Central memory CD8-positive, alpha-beta T cell (primary cell): Measurements from ENCODE around the gene MYO16.

Experiments used
- ATAC-seq: fragments of 150-1000 bp; cut with Tn5 transposase; replicated peaks from 2 replicates; pipeline ENCODE4 v1.10.0; 2022; ENCODE audit warnings: mild to moderate bottlenecking, moderate FRiP score, moderate number of reproducible peaks; ENCODE audit not compliant: poor library complexity, severe bottlenecking; ENCODE audit errors: extremely low read depth
- DNase-seq, 2 donors: peaks; one replicate each; pipeline ENCODE4 v3.0.0; 2021; ENCODE audit warnings: low spot score in 2 of 2
- H3K27ac Mint-ChIP-seq: one replicate; pipeline ENCODE4 v1.8.0; 2022; ENCODE audit warnings: low read depth, mild to moderate bottlenecking, moderate library complexity, mixed read lengths
- H3K27me3 Mint-ChIP-seq: one replicate; pipeline ENCODE4 v1.8.0; 2022; ENCODE audit warnings: mixed read lengths
- H3K36me3 Mint-ChIP-seq: one replicate; pipeline ENCODE4 v1.8.0; 2022; ENCODE audit warnings: mild to moderate bottlenecking, moderate library complexity, mixed read lengths; ENCODE audit not compliant: insufficient read depth
- H3K4me1 Mint-ChIP-seq: one replicate; pipeline ENCODE4 v1.8.0; 2022; ENCODE audit warnings: mixed read lengths
- H3K4me3 Mint-ChIP-seq: one replicate; pipeline ENCODE4 v1.8.0; 2022; ENCODE audit warnings: mild to moderate bottlenecking, moderate library complexity, mixed read lengths
- H3K9me3 Mint-ChIP-seq: one replicate; pipeline ENCODE4 v1.8.0; 2022; ENCODE audit warnings: mixed read lengths

MYO16 gene

GRCh38 chr13:108624979-108625378 lies 4.4 kb upstream of the MYO16 start:
- no peaks in the 10 kb centered on the region for H3K4me1 Mint-ChIP-seq
- DNase-seq, result no peak
- H3K9me3 Mint-ChIP-seq, result peaks cover 13% of the 10 kb centered on the region
- no peak overlapping the region for H3K4me3 Mint-ChIP-seq
- H3K36me3 Mint-ChIP-seq, result no peaks in the 10 kb centered on the region
- H3K27ac Mint-ChIP-seq, result no peak overlapping the region
- ATAC-seq, result no peak
- H3K27me3 Mint-ChIP-seq, result no peaks in the 10 kb centered on the region

DNA sequence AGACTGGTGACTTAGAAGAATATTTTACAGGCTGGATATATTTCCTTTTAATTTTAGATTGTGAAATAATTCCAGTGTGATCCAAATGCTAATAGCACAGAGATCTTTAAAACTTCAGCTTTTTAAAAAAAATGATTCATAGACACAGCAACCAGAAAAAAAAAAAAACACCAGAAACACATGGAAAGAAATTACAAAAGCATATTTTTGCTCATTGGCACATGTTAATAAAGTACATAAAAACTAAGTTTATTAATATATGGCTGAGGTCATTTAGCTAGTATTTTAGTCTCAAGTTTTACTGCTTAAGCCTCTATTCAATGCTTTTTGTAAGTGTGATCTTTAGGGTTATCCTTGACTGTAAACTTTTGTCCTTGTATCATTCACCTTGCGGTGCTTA lies 577 bp downstream of the MYO16 start:
- Mint-ChIP-seq H3K27ac (no peak overlapping the region), H3K4me3 (no peak overlapping the region), H3K36me3 (no peaks in the 10 kb centered on the region), H3K9me3 (peaks cover 26% of the 10 kb centered on the region), H3K4me1 (peaks cover 4% of the 10 kb centered on the region), H3K27me3 (no peaks in the 10 kb centered on the region)
- DNase-seq (no peak), ATAC-seq (no peak)

DNA sequence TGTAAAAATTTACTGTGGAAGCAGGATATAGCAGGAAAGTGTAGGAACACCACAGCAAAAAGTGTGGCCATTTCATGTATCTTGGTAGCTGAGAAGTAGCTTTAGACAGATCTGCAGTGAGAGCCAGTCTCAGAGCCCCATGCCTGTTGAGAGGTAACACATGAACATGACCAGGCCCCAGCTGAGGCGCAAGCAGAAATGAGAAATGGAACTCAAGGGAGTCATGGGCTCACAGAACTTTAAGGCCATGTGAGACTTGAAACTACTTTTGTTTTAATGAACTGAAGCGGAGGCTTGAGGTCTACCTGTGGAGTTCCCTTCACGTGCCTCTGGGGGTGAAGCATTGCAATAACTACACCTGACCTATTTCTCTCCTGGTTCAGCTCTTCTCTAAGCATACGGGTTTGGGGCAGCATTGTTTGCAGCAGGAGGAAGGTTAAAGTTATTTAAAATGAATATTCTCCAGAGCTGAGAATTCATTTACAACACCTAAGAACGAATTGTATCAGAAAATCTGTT lies 3.3 kb downstream of the MYO16 start:
- H3K27me3 Mint-ChIP-seq, result no peaks in the 10 kb centered on the region
- H3K9me3 Mint-ChIP-seq, result peaks cover 26% of the 10 kb centered on the region
- H3K4me3 Mint-ChIP-seq, result no peak overlapping the region
- H3K4me1 Mint-ChIP-seq, result peaks cover 4% of the 10 kb centered on the region
- no peak overlapping the region for H3K27ac Mint-ChIP-seq
- no peaks in the 10 kb centered on the region for H3K36me3 Mint-ChIP-seq
- DNase-seq, result no peak
- ATAC-seq, result no peak

DNA sequence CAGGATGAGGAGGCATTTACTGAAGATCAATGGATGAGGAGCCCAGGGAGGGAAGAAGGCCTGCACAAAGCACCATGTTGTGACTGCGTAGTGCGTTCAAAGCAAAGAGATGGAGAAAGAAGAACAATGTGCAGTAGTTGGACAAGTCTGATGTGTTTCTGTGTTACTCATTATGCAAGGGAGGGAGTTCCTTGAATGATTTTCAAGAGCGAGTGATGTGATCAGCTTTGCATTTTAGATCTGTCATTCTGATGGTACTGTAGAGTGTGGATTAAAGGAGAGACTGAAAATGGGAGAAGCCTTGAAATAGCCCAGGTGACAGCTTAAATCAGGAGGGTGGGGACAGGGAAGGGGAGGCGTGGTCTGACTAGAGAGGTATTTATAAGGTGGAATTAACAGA lies 9.5 kb downstream of the MYO16 start:
- H3K27ac Mint-ChIP-seq, result no peak overlapping the region
- peaks cover 4% of the 10 kb centered on the region for H3K4me1 Mint-ChIP-seq

DNA sequence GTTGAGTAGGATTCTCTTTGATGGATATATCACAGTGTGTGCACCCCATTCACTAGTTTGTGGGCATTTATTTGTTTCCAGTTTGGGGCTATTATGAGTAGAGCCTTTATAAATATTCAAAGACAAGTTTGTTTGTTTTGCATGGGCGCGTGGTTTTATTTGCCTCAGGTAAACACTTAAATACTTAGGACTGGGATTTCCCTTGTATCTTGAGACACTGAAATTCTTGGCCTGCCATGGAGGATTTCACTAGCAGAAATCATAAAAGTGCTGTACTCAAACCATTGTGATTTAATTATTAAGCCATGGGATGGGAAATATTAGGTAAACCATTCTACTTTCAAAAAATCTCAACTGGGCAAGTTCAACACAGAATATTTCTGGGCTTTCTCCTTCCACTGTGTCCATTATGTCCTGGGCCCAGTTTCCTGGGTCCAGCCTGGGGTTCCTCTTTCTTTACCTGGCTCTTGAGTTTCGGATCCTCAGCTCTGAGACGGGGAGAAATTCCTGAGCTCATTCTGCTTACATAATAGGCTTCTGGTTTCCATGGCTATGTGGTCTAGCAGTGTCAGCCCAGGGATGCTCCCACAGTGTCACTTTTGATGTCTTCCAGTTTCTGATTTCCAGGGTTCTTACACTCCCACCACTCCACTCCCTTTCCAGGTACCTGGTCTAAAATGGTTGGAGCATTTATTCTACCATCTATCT lies 14.4 kb downstream of the MYO16 start:
- DNase-seq, result no peak
- no peak for ATAC-seq
- H3K4me3 Mint-ChIP-seq, result no peak overlapping the region
- H3K9me3 Mint-ChIP-seq, result peaks cover 11% of the 10 kb centered on the region
- no peaks in the 10 kb centered on the region for H3K4me1 Mint-ChIP-seq
- H3K27me3 Mint-ChIP-seq, result no peaks in the 10 kb centered on the region
- H3K36me3 Mint-ChIP-seq, result no peaks in the 10 kb centered on the region
- no peak overlapping the region for H3K27ac Mint-ChIP-seq

More for the DNA sequence above, 9.5 kb downstream of the MYO16 start:
- no peak for DNase-seq
- Mint-ChIP-seq H3K36me3 (no peaks in the 10 kb centered on the region), H3K4me3 (no peak overlapping the region), H3K27me3 (no peaks in the 10 kb centered on the region), H3K9me3 (peaks cover 15% of the 10 kb centered on the region)
- no peak for ATAC-seq

DNA sequence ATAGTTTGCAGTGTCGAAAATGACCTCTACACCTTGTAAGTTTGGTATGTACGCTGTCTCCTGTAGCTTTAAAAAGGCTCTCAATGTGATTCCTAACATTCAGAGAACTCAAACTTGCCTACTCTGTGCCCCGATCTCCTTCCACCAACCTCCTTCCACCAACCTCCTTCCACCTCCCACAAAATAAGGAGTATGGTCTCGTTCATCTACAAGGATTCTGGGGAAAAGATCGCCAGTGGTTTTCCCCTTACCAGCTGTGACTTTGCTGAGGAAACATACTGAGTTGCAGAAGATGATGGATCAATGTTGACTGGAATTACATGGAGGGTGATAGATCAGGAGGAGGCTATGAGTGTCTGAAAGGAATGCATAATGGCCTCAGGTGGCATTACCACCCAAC lies 16.0 kb downstream of the MYO16 start:
- no peak for DNase-seq
- Mint-ChIP-seq H3K27ac (no peak overlapping the region), H3K9me3 (peaks cover 13% of the 10 kb centered on the region), H3K4me1 (no peaks in the 10 kb centered on the region), H3K4me3 (no peak overlapping the region), H3K27me3 (no peaks in the 10 kb centered on the region), H3K36me3 (no peaks in the 10 kb centered on the region)
- no peak for ATAC-seq

DNA sequence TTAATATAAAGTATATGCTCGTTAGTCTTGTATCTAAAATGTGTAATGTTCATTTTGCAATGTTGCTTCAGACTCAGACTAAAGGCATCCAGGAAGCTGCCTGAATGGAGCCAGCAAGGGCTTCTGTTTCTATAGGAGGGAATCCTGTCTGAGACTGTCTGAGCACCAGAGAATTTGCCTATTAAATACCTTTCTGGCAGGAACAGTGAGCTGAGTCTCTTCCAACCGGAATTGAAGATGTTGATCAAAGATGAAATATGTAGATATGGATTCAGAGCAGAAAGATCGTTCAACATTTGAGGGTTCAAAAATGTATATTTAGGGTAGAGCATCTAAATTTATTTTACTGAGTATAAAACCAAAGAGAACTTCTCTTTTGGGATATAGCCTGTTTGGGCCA lies 20.9 kb downstream of the MYO16 start:
- DNase-seq, result no peak
- H3K36me3 Mint-ChIP-seq, result no peaks in the 10 kb centered on the region
- H3K4me3 Mint-ChIP-seq, result no peak overlapping the region
- peaks cover 20% of the 10 kb centered on the region for H3K9me3 Mint-ChIP-seq
- H3K27ac Mint-ChIP-seq, result no peak overlapping the region
- H3K4me1 Mint-ChIP-seq, result no peaks in the 10 kb centered on the region
- ATAC-seq, result no peak
- H3K27me3 Mint-ChIP-seq, result no peaks in the 10 kb centered on the region

- H3K36me3 Mint-ChIP-seq, result no peaks in the 10 kb centered on the region
- DNase-seq (no peak), ATAC-seq (no peak)
- H3K9me3 Mint-ChIP-seq, result peaks cover 13% of the 10 kb centered on the region
- H3K27me3 Mint-ChIP-seq, result no peaks in the 10 kb centered on the region
- H3K27ac Mint-ChIP-seq, result no peak overlapping the region
- H3K4me1 Mint-ChIP-seq, result no peaks in the 10 kb centered on the region
- H3K4me3 Mint-ChIP-seq, result no peak overlapping the region
These were observed 27.3 kb downstream of the MYO16 start for GRCh38 chr13:108656742-108657141.

GRCh38 chr13:108657519-108657918 lies 28.1 kb downstream of the MYO16 start:
- DNase-seq (no peak), ATAC-seq (no peak)
- Mint-ChIP-seq H3K27ac (no peak overlapping the region), H3K9me3 (peaks cover 10% of the 10 kb centered on the region), H3K27me3 (no peaks in the 10 kb centered on the region), H3K4me1 (no peaks in the 10 kb centered on the region), H3K36me3 (no peaks in the 10 kb centered on the region), H3K4me3 (no peak overlapping the region)

DNA sequence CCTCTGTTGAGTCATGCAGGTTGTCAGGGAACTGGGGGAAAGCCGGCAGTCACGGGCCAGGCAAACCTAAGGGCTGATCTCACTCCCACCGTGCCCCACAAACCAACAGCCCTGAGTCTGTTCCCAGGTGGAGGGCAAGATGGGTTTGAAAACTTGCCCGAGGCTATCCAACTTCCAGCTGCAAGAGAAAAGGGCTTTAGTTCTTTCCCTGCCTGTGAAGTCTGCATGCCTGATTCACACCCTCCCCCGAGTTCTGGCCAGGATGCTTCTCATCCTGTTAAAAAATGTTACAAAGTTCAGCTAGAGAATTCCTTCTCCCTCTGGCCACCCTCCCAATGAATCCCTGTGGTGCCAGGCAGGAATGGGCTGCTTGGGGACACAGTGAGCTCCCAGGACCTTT lies 33.1 kb downstream of the MYO16 start:
- Mint-ChIP-seq H3K36me3 (no peaks in the 10 kb centered on the region), H3K4me1 (no peaks in the 10 kb centered on the region), H3K27ac (no peak overlapping the region), H3K27me3 (no peaks in the 10 kb centered on the region), H3K4me3 (no peak overlapping the region), H3K9me3 (no peaks in the 10 kb centered on the region)
- no peak for ATAC-seq
- DNase-seq, result no peak

DNA sequence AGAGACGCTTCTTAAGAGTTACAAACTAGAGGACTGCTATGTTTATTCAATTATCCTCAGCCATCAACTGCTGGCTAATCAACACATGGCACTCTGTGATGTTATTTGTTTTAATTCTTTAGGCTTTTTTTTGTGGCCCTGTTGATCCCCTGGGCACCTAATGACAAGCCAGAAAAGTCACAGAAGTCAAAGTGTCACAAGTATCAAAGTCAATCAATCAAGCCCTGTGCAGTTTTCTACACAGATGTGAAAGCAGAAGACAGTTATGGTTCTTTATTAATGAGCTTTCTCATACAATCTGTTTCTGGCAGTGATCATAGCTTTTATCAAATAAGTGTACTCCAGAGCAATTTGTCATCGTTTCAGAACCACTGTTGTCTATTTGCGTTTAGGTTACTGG lies 34.3 kb downstream of the MYO16 start:
- Mint-ChIP-seq H3K27me3 (no peaks in the 10 kb centered on the region), H3K27ac (no peak overlapping the region), H3K9me3 (peaks cover 2% of the 10 kb centered on the region), H3K4me1 (no peaks in the 10 kb centered on the region), H3K4me3 (no peak overlapping the region), H3K36me3 (no peaks in the 10 kb centered on the region)
- no peak for ATAC-seq
- DNase-seq, result no peak

- Mint-ChIP-seq H3K36me3 (no peaks in the 10 kb centered on the region), H3K4me1 (no peaks in the 10 kb centered on the region), H3K4me3 (no peak overlapping the region), H3K9me3 (peaks cover 14% of the 10 kb centered on the region), H3K27me3 (no peaks in the 10 kb centered on the region), H3K27ac (no peak overlapping the region)
- DNase-seq (no peak), ATAC-seq (no peak)
These were observed 37.8 kb downstream of the MYO16 start for GRCh38 chr13:108667205-108667604.

DNA sequence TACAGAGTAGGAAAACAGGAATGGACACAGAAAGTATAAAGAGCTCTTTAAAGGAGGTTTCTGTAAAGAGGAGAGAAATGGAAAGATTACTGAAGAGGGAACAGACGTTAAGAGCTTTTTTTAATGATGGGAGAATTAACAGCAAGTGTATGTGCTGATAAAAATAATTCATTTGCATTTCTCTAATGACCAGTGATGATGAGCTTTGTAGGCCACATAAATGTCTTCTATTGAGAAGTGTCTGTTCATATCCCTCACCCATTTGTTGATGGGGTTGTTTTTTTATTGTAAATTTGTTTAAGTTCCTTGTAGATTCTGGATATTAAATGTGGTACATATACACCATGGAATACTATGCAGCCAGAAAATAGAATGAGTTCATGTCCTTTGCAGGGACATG lies 40.0 kb downstream of the MYO16 start:
- no peak overlapping the region for H3K4me3 Mint-ChIP-seq
- H3K27ac Mint-ChIP-seq, result no peak overlapping the region
- H3K27me3 Mint-ChIP-seq, result no peaks in the 10 kb centered on the region
- peaks cover 14% of the 10 kb centered on the region for H3K9me3 Mint-ChIP-seq
- no peaks in the 10 kb centered on the region for H3K36me3 Mint-ChIP-seq
- H3K4me1 Mint-ChIP-seq, result no peaks in the 10 kb centered on the region
- no peak for DNase-seq
- ATAC-seq, result no peak
